NCI-H146 (cell line): ENCODE measurements around the gene BRIX1.
"Not testable (repeated sequence)": the region's sequence is repeated elsewhere in the genome, so short reads cannot be mapped to it uniquely, and the experiment has no call there.

Experiments used
- DNase-seq: peaks from one replicate; lab custom pipeline; 2025; lab: John Stamatoyannopoulos, UW

BRIX1 gene

GRCh38 chr5:34915856-34916192 is 313 bp downstream of the BRIX1 start:
- DNase-seq = no peak

GRCh38 chr5:34916518-34916917 is 1.0 kb downstream of the BRIX1 start:
- no peak for DNase-seq

- DNase-seq = no peak
Measured at GRCh38 chr5:34918025-34918424, 2.5 kb downstream of the BRIX1 start.

- no peak for DNase-seq
Measured at GRCh38 chr5:34919077-34919476, 3.6 kb downstream of the BRIX1 start.

GRCh38 chr5:34923256-34923655 is 7.7 kb downstream of the BRIX1 start:
- not testable (repeated sequence) for DNase-seq

- DNase-seq = no peak
Measured at GRCh38 chr5:34923694-34924461, 8.4 kb downstream of the BRIX1 start.

- DNase-seq = no peak
Measured at GRCh38 chr5:34924462-34924765, 8.9 kb downstream of the BRIX1 start.

GRCh38 chr5:34926318-34926888 is 10.9 kb downstream of the BRIX1 start:
- DNase-seq = no peak

- no peak for DNase-seq
Measured at GRCh38 chr5:34927785-34928184, 12.3 kb downstream of the BRIX1 start.

GRCh38 chr5:34928267-34928666 is 12.8 kb downstream of the BRIX1 start:
- DNase-seq = no peak

- DNase-seq = peak; percentile 98
Measured at GRCh38 chr5:34929134-34929719, 13.7 kb downstream of the BRIX1 start, which contains the start of gene DNAJC21. DNAJC21 (plus strand) TSS chr5:34929559; CDS start chr5:34929820, 261 bp downstream.

- peak; percentile 88 for DNase-seq
Measured at GRCh38 chr5:34929720-34930461, 14.4 kb downstream of the BRIX1 start.

GRCh38 chr5:34930462-34930844 is 14.9 kb downstream of the BRIX1 start:
- no peak for DNase-seq

GRCh38 chr5:34930870-34931269 is 15.4 kb downstream of the BRIX1 start:
- no peak for DNase-seq

- no peak for DNase-seq
Measured at GRCh38 chr5:34932947-34933346, 17.4 kb downstream of the BRIX1 start.

- DNase-seq = no peak
Measured at GRCh38 chr5:34941936-34942335, 26.4 kb downstream of the BRIX1 start.

- no peak for DNase-seq
Measured at GRCh38 chr5:34944044-34944443, 28.5 kb downstream of the BRIX1 start.

GRCh38 chr5:34944460-34945047 is 29.0 kb downstream of the BRIX1 start:
- no peak for DNase-seq

GRCh38 chr5:34957321-34957720 is 41.8 kb downstream of the BRIX1 start:
- DNase-seq = no peak

GRCh38 chr5:34957857-34958690 is 42.6 kb downstream of the BRIX1 start:
- peak; percentile 4 for DNase-seq

- no peak for DNase-seq
Measured at GRCh38 chr5:34959323-34959722, 43.8 kb downstream of the BRIX1 start.

- DNase-seq = no peak
Measured at GRCh38 chr5:34967540-34967939, 52.0 kb downstream of the BRIX1 start.
